Measurements from ENCODE around the gene TRAPPC2L. TPM values are rescaled to one million over a fixed set of nuclear protein-coding genes. Genes with fewer than 3 reads are reported as not detected.

Gene TRAPPC2L
- total and polyA plus RNA-seq, 2 donors from 2014 or later = 48.3 to 155 TPM

- no peak overlapping the region for H3K4me3 ChIP-seq (ENCODE audit: low read length in 3 of 3)
- DNase-seq = no peak
- no peaks in the 10 kb centered on the region for H3K27me3 ChIP-seq (ENCODE audit: control insufficient read depth, insufficient read depth, low read length)
- no peaks in the 10 kb centered on the region for H3K36me3 ChIP-seq (ENCODE audit: control insufficient read depth in 2 of 3, insufficient read depth in 3 of 3, low read length in 3 of 3)
- no peak overlapping the region for H3K9ac ChIP-seq (ENCODE audit: low read length in 3 of 3)
- intact Hi-C loops (cut with DNase I) = no loop called here
- no peak for FAIRE-seq
- TF ChIP-seq CTCF (IDR thresholded peaks at IDR 0.05; ENCODE audit: borderline replicate concordance, extremely low read depth, insufficient read depth) = no peak
- no peaks in the 10 kb centered on the region for H3K9me3 ChIP-seq (ENCODE audit: control insufficient read depth in 2 of 3, insufficient read depth in 1 of 3, low read length in 3 of 3)
- peaks cover 0 to 14% (median 3%) of the 10 kb centered on the region in 3 donors for H3K4me1 ChIP-seq (ENCODE audit: control insufficient read depth in 2 of 3, insufficient read depth in 2 of 3, low read depth in 1 of 3, low read length in 3 of 3)
- H3K27ac ChIP-seq (ENCODE audit: low read depth in 2 of 2, low read length in 2 of 2) = no peak overlapping the region
Observed at GRCh38 chr16:88853325-88853941, 3.5 kb upstream of the TRAPPC2L start.

GRCh38 chr16:88854306-88855111, 2.4 kb upstream of the TRAPPC2L start:
- intact Hi-C loops (cut with DNase I) = no loop called here
- no peak overlapping the region for H3K4me3 ChIP-seq (ENCODE audit: low read length in 3 of 3)
- TF ChIP-seq CTCF (IDR thresholded peaks at IDR 0.05; ENCODE audit: borderline replicate concordance, extremely low read depth, insufficient read depth) = no peak
- peaks cover 0 to 6% (median 1%) of the 10 kb centered on the region in 3 donors for H3K36me3 ChIP-seq (ENCODE audit: control insufficient read depth in 2 of 3, insufficient read depth in 3 of 3, low read length in 3 of 3)
- FAIRE-seq (no peak), DNase-seq (no peak)
- peaks cover 0 to 14% (median 3%) of the 10 kb centered on the region in 3 donors for H3K4me1 ChIP-seq (ENCODE audit: control insufficient read depth in 2 of 3, insufficient read depth in 2 of 3, low read depth in 1 of 3, low read length in 3 of 3)
- no peaks in the 10 kb centered on the region for H3K9me3 ChIP-seq (ENCODE audit: control insufficient read depth in 2 of 3, insufficient read depth in 1 of 3, low read length in 3 of 3)
- H3K27me3 ChIP-seq (ENCODE audit: control insufficient read depth, insufficient read depth, low read length) = no peaks in the 10 kb centered on the region
- no peak overlapping the region for H3K27ac ChIP-seq (ENCODE audit: low read depth in 2 of 2, low read length in 2 of 2)
- H3K9ac ChIP-seq (ENCODE audit: low read length in 3 of 3) = no peak overlapping the region

GRCh38 chr16:88855176-88855575, 1.8 kb upstream of the TRAPPC2L start:
- Histone ChIP-seq H3K27ac (ENCODE audit: low read depth in 2 of 2, low read length in 2 of 2) (no peak overlapping the region), H3K27me3 (ENCODE audit: control insufficient read depth, insufficient read depth, low read length) (no peaks in the 10 kb centered on the region), H3K4me3 (ENCODE audit: low read length in 3 of 3) (no peak overlapping the region), H3K9ac (ENCODE audit: low read length in 3 of 3) (no peak overlapping the region), H3K4me1 (ENCODE audit: control insufficient read depth in 2 of 3, insufficient read depth in 2 of 3, low read depth in 1 of 3, low read length in 3 of 3) (peaks cover 0 to 14% (median 3%) of the 10 kb centered on the region in 3 donors), H3K36me3 (ENCODE audit: control insufficient read depth in 2 of 3, insufficient read depth in 3 of 3, low read length in 3 of 3) (peaks cover 2 to 12% (median 3%) of the 10 kb centered on the region in 3 donors), H3K9me3 (ENCODE audit: control insufficient read depth in 2 of 3, insufficient read depth in 1 of 3, low read length in 3 of 3) (no peaks in the 10 kb centered on the region)
- no peak for TF ChIP-seq CTCF (IDR thresholded peaks at IDR 0.05; ENCODE audit: borderline replicate concordance, extremely low read depth, insufficient read depth)
- intact Hi-C loops (cut with DNase I) = no loop called here
- DNase-seq = no peak
- FAIRE-seq = no peak
